Loucy (cell line): ENCODE data around the gene HRH1.

ENCODE experiments used
- EZH2phosphoT487 ChIP-seq: fragments of 200-600 bp; IDR thresholded peaks from 2 replicates; pipeline ENCODE4 v1.6.1; 2018; ENCODE audit warnings: antibody characterized with exemption, mild to moderate bottlenecking, moderate library complexity, borderline replicate concordance
- TF ChIP-seq, protein P1 (sequence below): fragments of 200-600 bp; sonication (generic); conservative IDR thresholded peaks from 2 replicates; pipeline ENCODE4 v1.5.1; 2014; ENCODE audit warnings: mild to moderate bottlenecking, antibody characterized with exemption, low read length

DNA sequence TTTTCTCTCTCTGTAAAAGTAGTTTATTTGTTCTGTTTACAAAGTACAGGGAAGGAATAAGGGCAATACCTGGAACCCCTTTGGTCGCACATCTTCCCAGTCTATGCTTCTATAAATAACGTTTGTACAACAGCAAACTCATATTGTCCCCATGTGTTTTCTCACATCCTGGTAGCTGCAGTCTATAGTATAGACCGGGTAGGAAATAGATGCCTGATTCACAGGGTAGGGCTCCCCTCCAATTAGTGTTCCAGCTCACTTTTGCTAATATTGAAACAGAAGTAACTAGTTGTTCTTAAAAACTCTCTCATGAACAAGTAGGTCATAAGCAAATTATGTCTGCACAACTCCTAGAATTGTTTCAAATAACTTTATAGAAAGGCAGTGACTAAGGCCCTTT, 135.6 kb downstream of the HRH1 start:
- TF ChIP-seq, protein P1, sequence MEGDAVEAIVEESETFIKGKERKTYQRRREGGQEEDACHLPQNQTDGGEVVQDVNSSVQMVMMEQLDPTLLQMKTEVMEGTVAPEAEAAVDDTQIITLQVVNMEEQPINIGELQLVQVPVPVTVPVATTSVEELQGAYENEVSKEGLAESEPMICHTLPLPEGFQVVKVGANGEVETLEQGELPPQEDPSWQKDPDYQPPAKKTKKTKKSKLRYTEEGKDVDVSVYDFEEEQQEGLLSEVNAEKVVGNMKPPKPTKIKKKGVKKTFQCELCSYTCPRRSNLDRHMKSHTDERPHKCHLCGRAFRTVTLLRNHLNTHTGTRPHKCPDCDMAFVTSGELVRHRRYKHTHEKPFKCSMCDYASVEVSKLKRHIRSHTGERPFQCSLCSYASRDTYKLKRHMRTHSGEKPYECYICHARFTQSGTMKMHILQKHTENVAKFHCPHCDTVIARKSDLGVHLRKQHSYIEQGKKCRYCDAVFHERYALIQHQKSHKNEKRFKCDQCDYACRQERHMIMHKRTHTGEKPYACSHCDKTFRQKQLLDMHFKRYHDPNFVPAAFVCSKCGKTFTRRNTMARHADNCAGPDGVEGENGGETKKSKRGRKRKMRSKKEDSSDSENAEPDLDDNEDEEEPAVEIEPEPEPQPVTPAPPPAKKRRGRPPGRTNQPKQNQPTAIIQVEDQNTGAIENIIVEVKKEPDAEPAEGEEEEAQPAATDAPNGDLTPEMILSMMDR, result no peak
- TF ChIP-seq EZH2phosphoT487, result no peak
